HL-60/S4 (cell line): ENCODE data around the gene MORN4.
"Not testable (repeated sequence)": the region's sequence is repeated elsewhere in the genome, so short reads cannot be mapped to it uniquely, and the experiment has no call there.

Experiments
- in situ Hi-C: fragments of 300-500 bp; cut with MboI; formaldehyde crosslinking; loops from 2 replicates; pipeline ENCODE4 v1.14.3; 2022; ENCODE audit warnings: low sequenced_read_pairs

Gene MORN4

DNA sequence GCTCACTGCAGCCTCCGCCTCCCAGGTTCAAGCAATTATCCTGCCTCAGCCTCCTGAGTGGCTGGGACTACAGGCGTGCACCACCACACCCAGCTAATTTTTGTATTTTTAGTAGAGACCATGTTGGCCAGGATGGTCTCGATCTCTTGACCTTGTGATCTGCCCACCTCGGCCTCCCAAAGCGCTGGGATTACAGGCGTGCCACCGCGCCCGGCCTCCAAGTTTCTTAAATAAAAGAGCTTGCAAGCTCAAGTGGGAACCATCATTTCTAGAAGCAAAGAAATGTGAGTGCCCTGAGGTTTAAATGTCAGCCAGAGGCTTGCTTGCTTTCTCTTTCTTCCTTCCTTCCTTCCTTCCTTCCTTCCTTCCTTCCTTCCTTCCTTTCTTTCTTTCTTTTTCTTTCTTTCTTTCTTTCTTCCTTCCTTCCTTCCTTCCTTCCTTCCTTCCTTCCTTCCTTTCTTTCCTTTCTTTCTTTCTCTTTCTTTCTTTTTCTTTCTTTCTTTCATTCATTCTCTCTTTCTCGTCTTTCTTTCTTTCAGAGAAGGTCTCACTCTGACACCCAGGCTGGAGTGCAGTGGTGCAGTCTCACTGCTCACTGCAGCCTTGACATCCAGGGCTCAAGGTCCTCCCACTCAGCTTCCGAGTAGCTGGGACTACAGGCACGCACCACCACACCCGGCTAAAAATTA lies 9.3 kb upstream of the MORN4 start:
- in situ Hi-C loops = not testable (repeated sequence)

DNA sequence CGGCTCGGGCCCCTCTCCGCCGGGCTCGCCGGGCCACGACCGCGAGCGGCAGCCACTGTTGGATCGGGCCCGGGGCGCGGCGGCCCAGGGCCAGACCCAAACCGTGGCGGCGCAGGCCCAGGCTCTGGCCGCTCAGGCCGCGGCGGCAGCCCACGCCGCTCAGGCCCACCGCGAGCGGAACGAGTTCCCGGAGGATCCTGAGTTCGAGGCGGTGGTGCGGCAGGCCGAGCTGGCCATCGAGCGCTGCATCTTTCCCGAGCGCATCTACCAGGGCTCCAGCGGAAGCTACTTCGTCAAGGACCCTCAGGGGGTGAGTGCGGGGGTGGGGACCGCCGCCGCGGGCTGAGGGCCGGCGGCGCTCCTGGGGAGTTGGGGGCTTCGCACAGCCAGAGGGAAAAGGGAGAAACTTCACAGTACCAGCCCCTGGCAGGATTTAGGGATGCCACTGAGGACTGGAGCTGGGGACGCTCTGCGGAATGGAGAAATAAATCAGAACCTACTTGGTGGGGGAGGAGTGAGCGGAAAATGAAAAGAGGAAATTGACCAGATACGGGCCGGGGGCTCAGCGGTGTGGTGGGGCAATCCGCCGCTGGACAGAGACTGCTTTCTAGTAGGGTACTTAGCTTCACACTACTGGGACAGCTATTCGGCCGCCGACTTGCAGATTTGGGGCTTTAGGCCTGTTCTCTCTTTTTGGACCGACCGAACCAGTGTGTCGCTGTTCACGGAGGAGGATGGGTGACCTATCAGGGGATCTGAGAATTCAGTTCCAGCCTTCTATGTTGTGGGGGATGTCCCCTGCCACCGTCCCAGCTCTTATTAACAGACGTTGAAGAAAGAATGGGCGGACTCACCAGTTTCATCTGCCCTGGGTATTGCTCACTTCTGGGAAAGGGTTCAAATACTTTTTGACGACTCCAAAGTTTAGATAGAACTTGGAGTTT lies 7.8 kb upstream of the MORN4 start:
- in situ Hi-C loops = no loop called here

DNA sequence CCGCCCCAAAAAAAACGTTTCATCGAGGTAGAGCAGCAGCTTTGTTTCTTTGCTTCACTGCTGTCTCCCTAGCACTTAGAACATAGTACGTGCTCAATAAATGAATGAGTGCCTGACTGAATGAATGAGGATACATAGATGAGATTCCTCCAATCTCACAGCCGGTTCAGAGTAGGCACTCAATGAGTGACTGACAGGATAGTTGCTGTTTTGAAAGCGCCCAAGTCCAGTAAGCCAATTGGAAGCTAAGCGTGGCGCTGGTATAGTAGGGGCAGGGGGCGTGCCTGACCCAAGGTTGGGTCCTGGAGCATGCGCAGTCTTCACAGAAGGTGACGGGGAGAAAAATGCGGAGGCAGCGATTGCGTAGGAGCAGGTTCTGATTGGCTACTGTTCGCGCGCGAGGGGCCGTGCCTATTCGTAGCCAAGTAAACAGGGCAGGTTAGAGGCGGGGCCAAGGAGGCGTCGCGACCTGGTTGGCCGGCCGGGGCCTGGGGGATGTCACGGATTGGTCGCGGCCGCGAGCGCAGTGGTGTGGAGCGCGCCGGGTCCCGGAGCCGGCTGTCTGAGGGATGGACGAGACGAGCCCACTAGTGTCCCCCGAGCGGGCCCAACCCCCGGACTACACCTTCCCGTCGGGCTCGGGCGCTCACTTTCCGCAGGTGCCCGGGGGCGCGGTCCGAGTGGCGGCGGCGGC lies 7.0 kb upstream of the MORN4 start, which contains the start of gene PI4K2A:
PI4K2A (plus strand) TSS at position 498 of the 694 bp plus-strand sequence; CDS start at position 570, 72 bp downstream.
- in situ Hi-C loops = no loop called here

- in situ Hi-C loops = not testable (repeated sequence)
These were observed 5.8 kb upstream of the MORN4 start for GRCh38 chr10:97639090-97639489.

DNA sequence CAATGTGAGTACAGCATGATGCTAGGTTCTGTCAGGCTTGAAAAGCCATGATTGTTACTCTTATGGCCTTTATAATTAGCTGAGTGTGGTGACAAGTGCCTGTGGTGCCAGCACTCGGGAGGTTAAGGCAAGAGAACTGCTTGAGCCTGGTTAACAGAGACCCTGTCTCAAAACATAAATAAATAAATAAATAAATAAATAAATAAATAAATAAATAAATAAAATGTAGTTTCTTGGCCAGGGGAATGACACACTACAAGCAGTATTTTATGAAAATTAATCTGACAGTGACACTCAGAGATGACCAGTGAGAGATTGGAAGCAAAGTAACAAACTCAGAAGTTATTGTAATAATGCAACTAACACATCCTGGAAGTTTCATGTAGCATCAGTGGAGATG lies 2.3 kb upstream of the MORN4 start:
- in situ Hi-C loops = no loop called here

GRCh38 chr10:97633921-97634320 lies 621 bp upstream of the MORN4 start:
- in situ Hi-C loops = no loop called here

GRCh38 chr10:97631098-97631497 lies 2.2 kb downstream of the MORN4 start:
- in situ Hi-C loops = no loop called here

GRCh38 chr10:97629289-97629688 lies 4.0 kb downstream of the MORN4 start:
- in situ Hi-C loops = no loop called here

DNA sequence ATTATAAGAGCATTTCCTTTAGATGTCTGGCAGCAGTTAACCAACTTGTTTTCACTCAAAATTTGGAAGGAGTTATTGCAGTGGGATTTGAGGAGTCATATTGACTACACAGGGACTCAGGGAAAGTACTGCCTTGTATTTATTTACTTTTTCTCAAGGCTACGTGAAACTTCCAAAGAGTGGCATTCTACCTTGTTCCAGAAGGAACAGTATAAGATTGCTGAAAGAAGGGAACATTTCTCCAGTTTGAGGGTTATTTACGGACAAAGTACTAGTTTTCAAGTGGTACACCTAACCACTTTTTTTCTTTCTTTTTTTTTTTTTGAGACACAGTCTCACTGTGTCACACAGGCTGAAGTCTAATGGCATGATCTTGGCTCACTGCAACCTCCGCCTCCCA lies 5.1 kb downstream of the MORN4 start:
- in situ Hi-C loops = no loop called here

GRCh38 chr10:97627731-97628130 lies 5.6 kb downstream of the MORN4 start:
- in situ Hi-C loops = no loop called here

DNA sequence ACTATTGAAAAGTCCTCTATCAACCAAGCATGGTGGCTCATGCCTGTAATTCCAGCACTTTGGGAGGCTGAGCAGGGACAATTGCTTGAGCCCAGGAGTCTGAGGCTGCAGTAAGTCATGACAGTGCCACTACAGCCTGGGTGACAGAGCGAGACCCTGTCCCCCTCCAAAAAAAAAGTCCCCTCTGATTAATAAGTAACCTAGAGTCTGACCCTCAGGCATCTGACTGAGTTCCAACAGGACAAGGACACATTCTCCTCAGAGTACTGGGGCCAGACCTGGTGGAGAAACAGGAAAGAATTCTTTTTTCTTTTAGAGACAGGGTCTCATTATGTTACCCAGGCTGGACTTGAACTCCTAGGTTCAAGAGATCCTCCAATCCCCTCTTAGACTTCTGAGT lies 10.0 kb downstream of the MORN4 start:
- in situ Hi-C loops = no loop called here

DNA sequence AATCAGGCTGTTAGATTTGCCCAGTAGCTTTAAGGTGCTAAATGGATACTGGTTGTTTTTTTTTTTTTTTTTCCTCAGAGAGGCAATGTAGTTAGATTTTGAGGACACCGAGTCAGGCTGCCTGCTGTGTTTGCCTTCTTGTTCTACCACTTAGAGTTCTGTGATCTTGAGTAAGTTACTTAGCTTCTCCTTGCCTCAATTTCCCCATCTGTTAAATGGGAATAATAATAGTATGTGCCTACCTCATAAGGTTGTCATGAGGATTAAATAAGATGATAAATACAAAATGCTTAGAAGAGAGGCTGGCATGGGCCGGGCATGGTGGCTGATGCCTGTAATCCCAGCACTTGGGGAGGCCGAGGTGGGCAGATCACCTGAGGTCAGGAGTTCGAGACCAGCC lies 14.6 kb downstream of the MORN4 start:
- in situ Hi-C loops = no loop called here

GRCh38 chr10:97618285-97618684 lies 15.0 kb downstream of the MORN4 start:
- in situ Hi-C loops = no loop called here

DNA sequence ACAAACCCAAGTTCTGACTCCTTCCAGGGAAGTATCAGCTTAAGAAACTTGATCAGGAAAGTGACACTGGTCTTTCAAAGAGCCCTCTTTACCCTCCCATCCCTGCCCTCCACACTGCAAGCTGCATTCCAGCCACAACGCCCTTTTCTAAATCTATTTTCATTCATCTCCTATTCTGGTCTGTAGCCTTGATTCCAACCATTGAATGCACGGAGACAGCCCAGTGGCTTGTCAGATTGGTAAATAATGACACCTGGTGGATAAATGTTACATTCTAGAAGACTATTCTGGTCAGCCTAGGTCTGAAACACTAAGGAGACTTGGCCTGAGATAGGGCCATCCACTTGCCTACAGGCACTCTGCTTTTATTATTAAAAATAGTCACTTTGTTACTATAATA lies 20.9 kb downstream of the MORN4 start:
- in situ Hi-C loops = no loop called here

DNA sequence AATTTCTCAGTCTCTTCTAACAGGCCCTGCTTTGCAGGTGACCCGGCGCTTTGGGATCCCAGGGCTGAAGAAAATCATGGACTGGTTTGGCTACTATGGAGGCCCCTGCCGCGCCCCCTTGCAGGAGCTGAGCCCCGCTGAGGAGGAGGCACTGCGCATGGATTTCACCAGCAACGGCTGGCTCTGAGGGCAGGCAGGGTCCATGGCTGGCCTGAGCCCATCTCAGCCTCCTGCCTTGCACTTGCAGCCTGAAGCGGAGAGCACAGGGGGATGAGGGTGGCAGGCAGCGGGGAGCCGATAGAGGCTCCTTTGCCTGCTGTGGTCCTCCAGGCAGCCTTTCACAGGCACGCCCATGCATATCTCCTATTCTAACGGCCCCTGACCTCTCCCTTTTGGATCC lies 21.8 kb downstream of the MORN4 start:
- in situ Hi-C loops = no loop called here

DNA sequence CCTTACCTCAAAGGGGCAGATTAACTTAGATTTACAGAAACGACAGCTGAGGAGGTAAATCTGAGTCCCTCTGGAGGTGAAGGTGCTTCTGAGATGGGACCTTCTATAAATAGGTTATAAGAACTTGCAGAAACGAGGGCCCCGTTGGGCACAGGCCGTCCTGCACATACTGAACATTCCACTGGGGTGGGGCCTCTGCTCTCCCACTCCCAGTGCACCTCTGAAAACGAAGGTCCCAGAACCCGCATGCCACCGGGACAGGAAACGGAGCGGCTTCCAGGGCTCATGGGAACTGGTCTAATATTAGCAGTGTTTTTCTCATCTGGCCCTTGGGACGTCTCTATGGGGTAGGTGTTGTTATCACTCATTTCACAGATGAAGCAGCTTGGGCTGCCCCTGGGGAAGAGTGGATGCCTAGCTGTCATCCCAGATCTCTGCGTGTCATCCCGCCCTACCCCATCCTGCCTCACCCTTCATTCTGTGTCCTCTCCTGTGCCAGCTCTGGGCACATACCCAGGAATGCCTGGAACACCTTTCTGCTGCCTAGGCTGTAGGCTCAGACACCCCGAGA lies 24.2 kb downstream of the MORN4 start:
- in situ Hi-C loops = no loop called here

- in situ Hi-C loops = no loop called here
These were observed 26.1 kb downstream of the MORN4 start for GRCh38 chr10:97607095-97607636.

GRCh38 chr10:97601268-97602215 lies 31.8 kb downstream of the MORN4 start:
- in situ Hi-C loops = no loop called here

GRCh38 chr10:97600616-97601015 lies 32.7 kb downstream of the MORN4 start:
- in situ Hi-C loops = no loop called here

DNA sequence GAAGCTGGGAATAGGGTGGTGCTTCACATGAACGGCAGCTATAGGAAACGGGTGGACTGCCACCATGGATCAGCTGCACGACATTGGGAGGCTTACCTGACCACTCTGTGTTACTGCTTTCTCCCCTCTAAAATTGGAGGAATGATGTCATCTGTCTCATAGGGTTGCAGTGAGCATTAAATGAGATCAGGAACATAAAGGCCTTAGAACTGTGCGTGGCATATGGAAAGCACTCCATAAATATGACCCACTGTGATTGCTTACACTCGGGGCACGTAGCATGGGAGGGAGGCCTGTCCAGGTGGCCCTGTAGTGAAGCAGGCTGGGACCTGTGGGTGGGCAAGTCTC lies 34.1 kb downstream of the MORN4 start:
- in situ Hi-C loops = no loop called here
